HG03460 (cell line): ENCODE results near the gene TASP1.

Source experiments
- ATAC-seq: cut with Tn5 transposase; IDR thresholded peaks from one replicate; pipeline ENCODE4 v1.9.1; 2021; ENCODE audit not compliant: unreplicated experiment

TASP1 gene

GRCh38 chr20:13355941-13356486 lies 282.7 kb downstream of the TASP1 start:
- ATAC-seq: no peak

- ATAC-seq: no peak
Measured at GRCh38 chr20:13355411-13355810, 283.3 kb downstream of the TASP1 start.

- ATAC-seq: no peak
Measured at GRCh38 chr20:13353261-13353945, 285.3 kb downstream of the TASP1 start.

GRCh38 chr20:13349235-13349604 lies 289.5 kb downstream of the TASP1 start:
- no peak for ATAC-seq

- ATAC-seq: no peak
Measured at GRCh38 chr20:13348311-13349234, 290.2 kb downstream of the TASP1 start.

- no peak for ATAC-seq
Measured at GRCh38 chr20:13344671-13345070, 294.1 kb downstream of the TASP1 start.

GRCh38 chr20:13342469-13343242 lies 296.1 kb downstream of the TASP1 start:
- ATAC-seq: no peak

GRCh38 chr20:13341737-13342393 lies 296.9 kb downstream of the TASP1 start:
- ATAC-seq: no peak

- no peak for ATAC-seq
Measured at GRCh38 chr20:13340088-13340487, 298.6 kb downstream of the TASP1 start.
